Ishikawa (cell line): ENCODE results near the gene ZNF513.

ENCODE experiments used
- CEBPB ChIP-seq: IDR thresholded peaks from 2 replicates; pipeline ENCODE4 v1.6.1; 2012
- EP300 ChIP-seq: IDR thresholded peaks from 2 replicates; pipeline ENCODE4 v1.6.1; 2012; ENCODE audit warnings: borderline replicate concordance
- TAF1 ChIP-seq: IDR thresholded peaks from 2 replicates; pipeline ENCODE4 v1.6.1; 2012; ENCODE audit warnings: low read depth, mild to moderate bottlenecking
- TCF12 ChIP-seq: IDR thresholded peaks from 2 replicates; pipeline ENCODE4 v1.6.1; 2012; ENCODE audit warnings: low read depth
- TEAD4 ChIP-seq: IDR thresholded peaks from 2 replicates; pipeline ENCODE4 v1.6.1; 2012

GRCh38 chr2:27363933-27364332, 16.6 kb downstream of the ZNF513 start:
- no peak for TF ChIP-seq TEAD4
- TF ChIP-seq TAF1 = no peak
- TF ChIP-seq EP300 = no peak
- TF ChIP-seq CEBPB = no peak
- no peak for TF ChIP-seq TCF12
